IMR-90 (cell line): Measurements from ENCODE around the gene SEMA3G. TPM values are rescaled to one million over a fixed set of nuclear protein-coding genes. Genes with fewer than 3 reads are reported as not detected.

Experiments
- ATAC-seq: fragments of 200-7000 bp; cut with Tn5 transposase; 2 replicates; pipeline ENCODE4 v1.9.1; 2020; ENCODE audit warnings: low read depth, mild to moderate bottlenecking, moderate library complexity
- BruUV-seq: library from RNA; stranded (reverse); fragments of 400-500 nt; replicated peaks from 2 replicates; lab custom pipeline; 2021; lab: Mats Ljungman, UMichigan
- CTCF ChIA-PET: fragments of 300-600 bp; formaldehyde crosslinking; extraction: SDS; loops from one replicate; lab custom pipeline; 2021; ENCODE audit warnings: antibody characterized with exemption; lab: Yijun Ruan, JAX
- POLR2A ChIA-PET: fragments of 300-600 bp; sonication (Branson Sonifier 250); formaldehyde crosslinking; loops from one replicate; lab custom pipeline; 2022; ENCODE audit warnings: antibody characterized with exemption; ENCODE audit not compliant: unreplicated experiment; lab: Charles Lee
- DNase-seq: peaks from one replicate; pipeline ENCODE4 v3.0.0; 2013
- H2AFZ ChIP-seq: replicated peaks from 2 replicates; pipeline ENCODE3; 2013; ENCODE audit warnings: low read length, mild to moderate bottlenecking; ENCODE audit not compliant: poor library complexity
- H2AK5ac ChIP-seq: 2 replicates; pipeline ENCODE4 v1.6.1; 2013; ENCODE audit warnings: low read depth, low read length, inconsistent platforms
- H2AK9ac ChIP-seq: replicated peaks from 2 replicates; pipeline ENCODE3; 2013; ENCODE audit warnings: mild to moderate bottlenecking, low read depth, low read length, moderate library complexity; ENCODE audit not compliant: poor library complexity
- H2BK120ac ChIP-seq: 2 replicates; pipeline ENCODE4 v1.6.1; 2013; ENCODE audit warnings: low read depth, low read length, inconsistent platforms
- H2BK15ac ChIP-seq: 3 replicates; pipeline ENCODE4 v1.6.1; 2013; ENCODE audit warnings: low read depth, low read length, inconsistent platforms
- H2BK20ac ChIP-seq: 2 replicates; pipeline ENCODE4 v1.6.1; 2013; ENCODE audit warnings: low read depth, mild to moderate bottlenecking, inconsistent platforms, low read length, moderate library complexity
- H2BK5ac ChIP-seq: 2 replicates; pipeline ENCODE4 v1.6.1; 2013; ENCODE audit warnings: mild to moderate bottlenecking, low read depth, low read length, inconsistent platforms; ENCODE audit not compliant: poor library complexity, severe bottlenecking
- H3K14ac ChIP-seq: replicated peaks from 2 replicates; pipeline ENCODE4 v1.6.1; 2013; ENCODE audit warnings: low read depth, low read length, inconsistent platforms
- H3K18ac ChIP-seq: 2 replicates; pipeline ENCODE4 v1.6.1; 2013; ENCODE audit warnings: low read depth, low read length, control low read depth
- H3K23ac ChIP-seq: 2 replicates; pipeline ENCODE4 v1.6.1; 2013; ENCODE audit warnings: low read depth, low read length, inconsistent platforms
- H3K27ac ChIP-seq: 2 replicates; pipeline ENCODE4 v1.5.1; 2013; ENCODE audit warnings: mild to moderate bottlenecking, control low read depth, low read length; ENCODE audit not compliant: insufficient read depth
- H3K27me3 ChIP-seq: 2 replicates; pipeline ENCODE4 v1.6.1; 2013; ENCODE audit warnings: low read length; ENCODE audit not compliant: control insufficient read depth, insufficient read depth
- H3K36me3 ChIP-seq: 2 replicates; pipeline ENCODE4 v1.6.1; 2013; ENCODE audit warnings: low read length, mixed read lengths; ENCODE audit not compliant: control insufficient read depth, insufficient read depth
- H3K4ac ChIP-seq: 2 replicates; pipeline ENCODE4 v1.6.1; 2013; ENCODE audit warnings: low read depth, low read length, inconsistent platforms
- H3K4me1 ChIP-seq: 2 replicates; pipeline ENCODE4 v1.6.1; 2013; ENCODE audit warnings: low read length, mixed read lengths; ENCODE audit not compliant: control insufficient read depth, insufficient read depth
- H3K4me2 ChIP-seq: 2 replicates; pipeline ENCODE4 v1.6.1; 2013; ENCODE audit warnings: low read depth, mild to moderate bottlenecking, control low read depth, low read length, moderate library complexity
- H3K4me3 ChIP-seq: 2 replicates; pipeline ENCODE4 v1.5.1; 2013; ENCODE audit warnings: low read depth, mild to moderate bottlenecking, control low read depth, low read length, moderate library complexity; ENCODE audit not compliant: insufficient read depth
- H3K56ac ChIP-seq: 2 replicates; pipeline ENCODE4 v1.6.1; 2013; ENCODE audit warnings: low read length, inconsistent platforms; ENCODE audit not compliant: insufficient read depth; ENCODE audit errors: extremely low read depth
- H3K79me1 ChIP-seq, 2 experiments: 2 replicates each; pipeline ENCODE4 v1.6.1; 2013; ENCODE audit warnings: low read length in 2 of 2, inconsistent platforms in 1 of 2, low read depth in 1 of 2
- H3K9ac ChIP-seq: 2 replicates; pipeline ENCODE4 v1.6.1; 2013; ENCODE audit warnings: low read depth, low read length, control low read depth
- H3K9me1 ChIP-seq: 2 replicates; pipeline ENCODE4 v1.6.1; 2013; ENCODE audit warnings: low read length, inconsistent platforms; ENCODE audit not compliant: insufficient read depth
- H3K9me3 ChIP-seq: 2 replicates; pipeline ENCODE4 v1.6.1; 2013; ENCODE audit warnings: low read length; ENCODE audit not compliant: control insufficient read depth, insufficient read depth
- H4K20me1 ChIP-seq: 2 replicates; pipeline ENCODE4 v1.6.1; 2013; ENCODE audit warnings: low read length, inconsistent platforms; ENCODE audit not compliant: insufficient read depth
- H4K5ac ChIP-seq: 2 replicates; pipeline ENCODE4 v1.6.1; 2013; ENCODE audit warnings: mild to moderate bottlenecking, low read depth, low read length, control low read depth
- H4K8ac ChIP-seq, 2 experiments: 2 replicates each; pipeline ENCODE4 v1.6.1; 2013; ENCODE audit warnings: low read depth in 2 of 2, low read length in 2 of 2, control low read depth in 1 of 2, inconsistent platforms in 1 of 2
- H4K91ac ChIP-seq: 2 replicates; pipeline ENCODE4 v1.6.1; 2013; ENCODE audit warnings: low read depth, low read length, inconsistent platforms; ENCODE audit not compliant: insufficient read depth
- BHLHE40 ChIP-seq: fragments of 150-350 bp; IDR thresholded peaks from 2 replicates; pipeline ENCODE4 v1.6.1; 2016; ENCODE audit warnings: mild to moderate bottlenecking, low read depth, low read length
- NFE2L2 ChIP-seq: fragments of 150-350 bp; IDR thresholded peaks from 2 replicates; pipeline ENCODE4 v1.6.1; 2016; ENCODE audit warnings: low read depth, mild to moderate bottlenecking, low read length
- WGBS, 2 experiments: methylation state at CpG; one replicate each; pipeline versions ENCODE4 v1.1.5 to v1.1.7; 2013; ENCODE audit warnings: missing lambda C conversion rate in 2 of 2; ENCODE audit not compliant: insufficient read length in 1 of 2; ENCODE audit errors: extremely low coverage in 2 of 2; 5-methylcytosine and 5-hydroxymethylcytosine counted together
- dilution Hi-C: fragments of 300-500 bp; cut with HindIII; formaldehyde crosslinking; loops from one replicate; pipeline ENCODE4 v1.14.3; 2018; ENCODE audit warnings: low sequenced_read_pairs; ENCODE audit not compliant: unreplicated experiment
- in situ Hi-C: fragments of 300-500 bp; cut with MboI; formaldehyde crosslinking; loops from 3 replicates; pipeline ENCODE4 v1.14.3; 2019; ENCODE audit warnings: low sequenced_read_pairs, inconsistent platforms, mixed read lengths
- intact Hi-C: fragments of 100-400 bp; cut with micrococcal nuclease; formaldehyde crosslinking; loops from 2 replicates; pipeline ENCODE4 v1.10.0; 2022
- polyA plus RNA-seq, 3 experiments: library from polyadenylated mRNA; depleted of rRNA; stranded (reverse); fragments of >200 nt; gene quantifications; 2 replicates each; pipeline ENCODE4 v1.2.3, GENCODE V29; 2012; ENCODE audit warnings: low replicate concordance in 1 of 3
- total RNA-seq: library from RNA; depleted of rRNA; stranded (reverse); fragments of >200 nt; gene quantifications from 2 replicates; pipeline ENCODE4 v1.2.3, GENCODE V29; 2012
- TF ChIP-seq, protein P1 (sequence below): fragments of 150-350 bp; IDR thresholded peaks from 2 replicates; pipeline ENCODE4 v1.6.1; 2016; ENCODE audit warnings: low read depth, mild to moderate bottlenecking, low read length, moderate library complexity, borderline replicate concordance

The SEMA3G gene
- total and polyA plus RNA-seq, 2 of the 4 experiments (the other 2 are of a cell fraction) = 0.07 TPM; not detected in 1

DNA sequence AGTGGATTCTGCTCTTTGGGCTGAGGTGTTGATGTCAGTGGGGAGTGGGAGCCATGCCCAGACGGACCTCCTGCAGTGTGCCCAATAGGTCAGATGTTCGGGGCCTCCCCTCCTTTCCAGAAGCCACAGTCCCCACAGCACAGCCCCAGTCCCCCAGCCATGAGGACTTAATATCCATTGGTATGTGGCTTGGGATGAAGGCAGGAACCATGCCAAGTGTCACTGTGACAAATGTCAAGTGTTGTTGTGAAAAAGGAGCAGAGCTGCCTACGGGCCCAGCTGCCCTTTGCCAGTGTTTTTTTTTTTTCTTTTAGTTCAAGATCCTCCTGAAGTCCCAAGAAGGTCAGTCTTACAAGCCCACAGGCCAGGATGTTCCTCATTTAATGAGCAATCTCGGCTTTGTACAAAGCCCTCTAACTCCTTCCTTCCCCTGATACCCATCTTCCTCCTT is 12.2 kb downstream of the SEMA3G start:
- Histone ChIP-seq H4K8ac (no peak overlapping the region), H3K4me2 (no peak overlapping the region), H2BK120ac (no peak overlapping the region), H3K27ac (no peak overlapping the region), H4K5ac (no peak overlapping the region), H3K23ac (no peak overlapping the region), H4K20me1 (no peaks in the 10 kb centered on the region), H2BK20ac (no peak overlapping the region), H3K9ac (no peak overlapping the region), H3K27me3 (peaks cover 22% of the 10 kb centered on the region), H2AFZ (no peak overlapping the region), H3K18ac (no peak overlapping the region), H3K4me3 (no peak overlapping the region), H2AK5ac (no peak overlapping the region), H2BK15ac (no peak overlapping the region), H4K91ac (no peak overlapping the region), H2AK9ac (no peak overlapping the region), H3K4me1 (peaks cover 12% of the 10 kb centered on the region; the same call in 1 of the 2 replicates), H3K9me3 (no peaks in the 10 kb centered on the region), H3K56ac (no peak overlapping the region), H3K9me1 (no peaks in the 10 kb centered on the region), H3K4ac (no peak overlapping the region), H2BK5ac (no peak overlapping the region), H3K79me1 (no peaks in the 10 kb centered on the region), H3K36me3 (no peaks in the 10 kb centered on the region), H3K14ac (no peak overlapping the region)
- CTCF ChIA-PET = interaction anchor here (0.6 to 1.3 kb wide), 3 partner anchors 14 to 20 kb away, joined by 3 to 6 read pairs (median 4); no protein-coding TSS in a partner anchor
- BruUV-seq = no TSS peak
- no peak for TF ChIP-seq NFE2L2
- TF ChIP-seq BHLHE40 = no peak
- TF ChIP-seq, protein P1, sequence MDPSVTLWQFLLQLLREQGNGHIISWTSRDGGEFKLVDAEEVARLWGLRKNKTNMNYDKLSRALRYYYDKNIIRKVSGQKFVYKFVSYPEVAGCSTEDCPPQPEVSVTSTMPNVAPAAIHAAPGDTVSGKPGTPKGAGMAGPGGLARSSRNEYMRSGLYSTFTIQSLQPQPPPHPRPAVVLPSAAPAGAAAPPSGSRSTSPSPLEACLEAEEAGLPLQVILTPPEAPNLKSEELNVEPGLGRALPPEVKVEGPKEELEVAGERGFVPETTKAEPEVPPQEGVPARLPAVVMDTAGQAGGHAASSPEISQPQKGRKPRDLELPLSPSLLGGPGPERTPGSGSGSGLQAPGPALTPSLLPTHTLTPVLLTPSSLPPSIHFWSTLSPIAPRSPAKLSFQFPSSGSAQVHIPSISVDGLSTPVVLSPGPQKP = no peak
- intact Hi-C loops = no loop called here
- DNase-seq (no peak), ATAC-seq (no peak)
- POLR2A ChIA-PET = interaction anchor here (0.5 kb wide), 1 partner anchor 138 kb away, joined by 13 read pairs; no protein-coding TSS in a partner anchor
- in situ Hi-C loops = no loop called here
- dilution Hi-C loops = no loop called here
- no CpG with 5 or more reads among the region's 4 CpGs for WGBS, 2 experiments
